ENCODE data around the gene PRKCZ. TPM values are rescaled to one million over a fixed set of nuclear protein-coding genes. Genes with fewer than 3 reads are reported as not detected.
A peak's percentile ranks its signal among the peaks of the same experiment; 100 is the strongest.

Gene PRKCZ
- total and polyA plus RNA-seq, 9 of the 15 experiments (the other 6 are each of a cell fraction or from before 2014, with no cell fraction given) = 0.07 to 3.1 (median 1.3) TPM

DNA sequence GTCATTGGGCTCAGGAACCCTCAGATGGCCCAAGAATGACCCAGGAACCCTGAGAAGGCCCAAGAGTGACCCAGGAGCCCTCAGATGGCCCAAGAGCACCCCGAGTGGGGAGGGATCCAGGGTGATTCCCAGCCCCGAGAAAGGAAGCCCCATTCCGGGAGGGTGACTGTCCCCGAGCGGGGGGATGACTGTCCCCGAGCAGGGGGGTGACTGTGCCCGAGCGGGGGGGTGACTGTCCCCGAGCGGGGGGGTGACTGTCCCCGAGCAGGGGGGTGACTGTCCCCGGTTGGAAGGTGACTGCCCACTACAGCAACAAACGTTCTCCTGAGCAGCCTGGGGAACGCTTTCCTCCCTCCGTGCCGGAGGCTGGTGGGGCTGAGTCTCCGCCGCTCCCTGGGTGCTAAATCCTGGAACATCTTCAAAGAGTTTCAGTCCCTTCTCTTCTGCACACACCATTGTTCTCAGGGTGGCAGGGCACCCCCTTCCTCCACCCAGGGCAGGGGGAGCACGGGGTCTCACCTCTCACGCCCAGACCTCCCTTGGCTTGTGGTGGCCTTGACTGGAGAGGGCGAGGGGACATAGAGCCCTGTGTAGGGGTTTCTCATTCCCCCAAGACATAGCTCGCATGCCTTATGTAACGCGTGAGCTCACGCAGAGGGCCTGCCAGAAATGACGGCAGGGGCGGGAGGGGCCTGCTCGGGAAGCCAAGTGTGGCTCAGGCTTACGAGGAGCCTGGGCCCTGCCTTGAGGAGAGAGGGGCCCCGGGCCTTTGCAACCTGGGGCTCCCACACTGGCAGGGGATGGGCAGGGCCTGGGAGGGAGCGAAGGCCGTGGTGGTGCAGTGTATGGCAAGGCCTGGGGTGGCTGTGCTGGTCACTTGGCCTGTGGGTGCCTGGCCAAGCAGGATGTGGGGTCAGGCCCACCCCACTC lies 163.6 kb downstream of the PRKCZ start:
- Histone ChIP-seq H3K9ac (ENCODE audit: insufficient read depth in 1 of 2, low read depth in 2 of 2, low read length in 2 of 2) (peak overlapping the region; percentile 62 to 87; a peak in 3 of 4 replicates), H3K79me2 (ENCODE audit: control insufficient read depth, insufficient read depth, low read length) (no peaks in the 10 kb centered on the region), H3K4me3 (no peak overlapping the region), H3K9me1 (ENCODE audit: control insufficient read depth, insufficient read depth, low read length) (no peaks in the 10 kb centered on the region), H3K27ac (ENCODE audit: extremely low read depth, low read depth, low read length) (no peak overlapping the region), H2AFZ (ENCODE audit: low read depth, low read length) (peak overlapping the region; percentile 98; the same call in 1 of the 2 replicates), H3K4me2 (ENCODE audit: insufficient read depth, low read length) (no peak overlapping the region), H3K9me3 (replicated peaks; ENCODE audit: control insufficient read depth, insufficient read depth, low read depth, low read length) (no peaks in the 10 kb centered on the region), H4K20me1 (replicated peaks; ENCODE audit: control insufficient read depth, insufficient read depth, low read length) (no peaks in the 10 kb centered on the region), H3K27me3 (ENCODE audit: control insufficient read depth in 2 of 2, insufficient read depth in 2 of 2, low read length in 2 of 2) (no peaks in the 10 kb centered on the region), H3K4me1 (replicated peaks in 1 of 2; ENCODE audit: control insufficient read depth in 2 of 2, insufficient read depth in 2 of 2, low read length in 2 of 2) (peaks cover 20 to 68% of the 10 kb centered on the region in 2 experiments), H3K36me3 (ENCODE audit: control insufficient read depth, insufficient read depth, low read length) (no peaks in the 10 kb centered on the region)
- in situ Hi-C loops (cut with MboI) (no loop called here), intact Hi-C loops (cut with micrococcal nuclease) (no loop called here)
- CTCF ChIA-PET (ENCODE audit: low intra/inter-chr PET ratio) = no interaction called here
- DNase-seq (ENCODE audit: extremely low read depth in 1 of 4, low spot score in 3 of 4) (no peak), ATAC-seq (no peak), FAIRE-seq (no peak)
- 78% methylated on average over 26 of the region's 32 CpGs for WGBS (ENCODE audit: insufficient coverage, low coverage, missing lambda C conversion rate)
- POLR2A ChIA-PET = interaction anchor here (1.4 kb wide), 1 partner anchor 14 kb away, joined by 3 read pairs; no protein-coding TSS in a partner anchor
- BruUV-seq (replicated peaks) = no TSS peak
- TF ChIP-seq ILK (tag; IDR thresholded peaks at IDR 0.05; ENCODE audit: borderline replicate concordance, low read depth) (no peak), TCF3 (CRISPR knock-in tag; IDR thresholded peaks at IDR 0.05) (no peak), HMG20A (CRISPR knock-in tag; conservative IDR thresholded peaks at IDR 0.05) (no peak), FOXJ3 (CRISPR knock-in tag; IDR thresholded peaks at IDR 0.05) (no peak), MCM2 (IDR thresholded peaks at IDR 0.05; ENCODE audit: low read depth) (no peak), BHLHE40 (IDR thresholded peaks at IDR 0.05; ENCODE audit: low read length) (no peak), KDM5B (IDR thresholded peaks at IDR 0.05; ENCODE audit: insufficient replicate concordance, low read depth, low read length) (no peak), CBFA2T2 (conservative IDR thresholded peaks at IDR 0.05) (no peak), HOXB6 (CRISPR knock-in tag; IDR thresholded peaks at IDR 0.05; ENCODE audit: borderline replicate concordance) (no peak)
- TF ChIP-seq, protein P1, sequence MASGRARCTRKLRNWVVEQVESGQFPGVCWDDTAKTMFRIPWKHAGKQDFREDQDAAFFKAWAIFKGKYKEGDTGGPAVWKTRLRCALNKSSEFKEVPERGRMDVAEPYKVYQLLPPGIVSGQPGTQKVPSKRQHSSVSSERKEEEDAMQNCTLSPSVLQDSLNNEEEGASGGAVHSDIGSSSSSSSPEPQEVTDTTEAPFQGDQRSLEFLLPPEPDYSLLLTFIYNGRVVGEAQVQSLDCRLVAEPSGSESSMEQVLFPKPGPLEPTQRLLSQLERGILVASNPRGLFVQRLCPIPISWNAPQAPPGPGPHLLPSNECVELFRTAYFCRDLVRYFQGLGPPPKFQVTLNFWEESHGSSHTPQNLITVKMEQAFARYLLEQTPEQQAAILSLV (tag; IDR thresholded peaks at IDR 0.05) = no peak
- TF ChIP-seq, protein P2, sequence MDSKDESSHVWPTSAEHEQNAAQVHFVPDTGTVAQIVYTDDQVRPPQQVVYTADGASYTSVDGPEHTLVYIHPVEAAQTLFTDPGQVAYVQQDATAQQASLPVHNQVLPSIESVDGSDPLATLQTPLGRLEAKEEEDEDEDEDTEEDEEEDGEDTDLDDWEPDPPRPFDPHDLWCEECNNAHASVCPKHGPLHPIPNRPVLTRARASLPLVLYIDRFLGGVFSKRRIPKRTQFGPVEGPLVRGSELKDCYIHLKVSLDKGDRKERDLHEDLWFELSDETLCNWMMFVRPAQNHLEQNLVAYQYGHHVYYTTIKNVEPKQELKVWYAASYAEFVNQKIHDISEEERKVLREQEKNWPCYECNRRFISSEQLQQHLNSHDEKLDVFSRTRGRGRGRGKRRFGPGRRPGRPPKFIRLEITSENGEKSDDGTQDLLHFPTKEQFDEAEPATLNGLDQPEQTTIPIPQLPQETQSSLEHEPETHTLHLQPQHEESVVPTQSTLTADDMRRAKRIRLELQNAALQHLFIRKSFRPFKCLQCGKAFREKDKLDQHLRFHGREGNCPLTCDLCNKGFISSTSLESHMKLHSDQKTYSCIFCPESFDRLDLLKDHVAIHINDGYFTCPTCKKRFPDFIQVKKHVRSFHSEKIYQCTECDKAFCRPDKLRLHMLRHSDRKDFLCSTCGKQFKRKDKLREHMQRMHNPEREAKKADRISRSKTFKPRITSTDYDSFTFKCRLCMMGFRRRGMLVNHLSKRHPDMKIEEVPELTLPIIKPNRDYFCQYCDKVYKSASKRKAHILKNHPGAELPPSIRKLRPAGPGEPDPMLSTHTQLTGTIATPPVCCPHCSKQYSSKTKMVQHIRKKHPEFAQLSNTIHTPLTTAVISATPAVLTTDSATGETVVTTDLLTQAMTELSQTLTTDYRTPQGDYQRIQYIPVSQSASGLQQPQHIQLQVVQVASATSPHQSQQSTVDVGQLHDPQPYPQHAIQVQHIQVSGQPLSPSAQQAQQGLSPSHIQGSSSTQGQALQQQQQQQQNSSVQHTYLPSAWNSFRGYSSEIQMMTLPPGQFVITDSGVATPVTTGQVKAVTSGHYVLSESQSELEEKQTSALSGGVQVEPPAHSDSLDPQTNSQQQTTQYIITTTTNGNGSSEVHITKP (IDR thresholded peaks at IDR 0.05; ENCODE audit: partially characterized antibody) = no peak
- TF ChIP-seq, protein P3, sequence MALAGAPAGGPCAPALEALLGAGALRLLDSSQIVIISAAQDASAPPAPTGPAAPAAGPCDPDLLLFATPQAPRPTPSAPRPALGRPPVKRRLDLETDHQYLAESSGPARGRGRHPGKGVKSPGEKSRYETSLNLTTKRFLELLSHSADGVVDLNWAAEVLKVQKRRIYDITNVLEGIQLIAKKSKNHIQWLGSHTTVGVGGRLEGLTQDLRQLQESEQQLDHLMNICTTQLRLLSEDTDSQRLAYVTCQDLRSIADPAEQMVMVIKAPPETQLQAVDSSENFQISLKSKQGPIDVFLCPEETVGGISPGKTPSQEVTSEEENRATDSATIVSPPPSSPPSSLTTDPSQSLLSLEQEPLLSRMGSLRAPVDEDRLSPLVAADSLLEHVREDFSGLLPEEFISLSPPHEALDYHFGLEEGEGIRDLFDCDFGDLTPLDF (CRISPR knock-in tag; IDR thresholded peaks at IDR 0.05) = no peak
